Panc1 (cell line): Measurements from ENCODE around the gene DCN. TPM values are rescaled to one million over a fixed set of nuclear protein-coding genes. Genes with fewer than 3 reads are reported as not detected.

Experiments used
- ATAC-seq: fragments of 200-7000 bp; cut with Tn5 transposase; 2 replicates; pipeline ENCODE4 v1.9.1; 2020; ENCODE audit warnings: mild to moderate bottlenecking, moderate library complexity
- BruUV-seq: library from RNA; stranded (reverse); fragments of 400-500 nt; replicated peaks from 2 replicates; lab custom pipeline; 2021; lab: Mats Ljungman, UMichigan
- CTCF ChIA-PET: fragments of 300-600 bp; sonication (Branson Sonifier 250); formaldehyde crosslinking; loops from one replicate; lab custom pipeline; 2022; ENCODE audit warnings: antibody characterized with exemption; lab: Charles Lee
- POLR2A ChIA-PET: fragments of 300-600 bp; sonication (Branson Sonifier 250); formaldehyde crosslinking; loops from one replicate; lab custom pipeline; 2022; ENCODE audit warnings: antibody characterized with exemption; lab: Charles Lee
- DNase-seq: peaks from one replicate; pipeline ENCODE4 v3.0.0-alpha.2; 2010; ENCODE audit warnings: low read depth, low spot score
- H3K27ac ChIP-seq: 2 replicates; pipeline ENCODE4 v1.5.1; 2011; ENCODE audit warnings: mild to moderate bottlenecking, low read length, inconsistent platforms
- H3K27me3 ChIP-seq: fragments of 200-500 bp; sonication (Bioruptor generic); 2 replicates; pipeline ENCODE4 v1.6.0; 2014; ENCODE audit warnings: low read length, inconsistent platforms; ENCODE audit not compliant: control insufficient read depth, insufficient read depth
- H3K36me3 ChIP-seq: fragments of 200-500 bp; sonication (Bioruptor generic); 2 replicates; pipeline ENCODE4 v1.5.1; 2014; ENCODE audit warnings: inconsistent platforms, mild to moderate bottlenecking, low read length, moderate library complexity; ENCODE audit not compliant: control insufficient read depth, insufficient read depth
- H3K4me1 ChIP-seq: 2 replicates; pipeline ENCODE4 v1.5.1; 2011; ENCODE audit warnings: inconsistent platforms, mild to moderate bottlenecking, low read length, moderate library complexity; ENCODE audit not compliant: control insufficient read depth, insufficient read depth
- H3K4me3 ChIP-seq, 2 experiments: 2 replicates each; pipeline ENCODE4 v1.5.1; 2011 to 2012; ENCODE audit warnings: low read depth in 2 of 2, low read length in 2 of 2, mild to moderate bottlenecking in 2 of 2, inconsistent platforms in 1 of 2, moderate library complexity in 1 of 2
- H3K9me3 ChIP-seq: fragments of 200-500 bp; sonication (Bioruptor generic); 2 replicates; pipeline ENCODE4 v1.5.1; 2014; ENCODE audit warnings: low read depth, mild to moderate bottlenecking, inconsistent platforms, low read length, moderate library complexity; ENCODE audit not compliant: control insufficient read depth, insufficient read depth
- POLR2AphosphoS5 ChIP-seq: IDR thresholded peaks from 2 replicates; pipeline ENCODE4 v1.6.1; 2012; ENCODE audit warnings: mild to moderate bottlenecking, low read depth, low read length, moderate library complexity
- SIN3A ChIP-seq: IDR thresholded peaks from 2 replicates; pipeline ENCODE4 v1.6.1; 2012; ENCODE audit warnings: low read depth, mild to moderate bottlenecking, low read length, moderate library complexity, borderline replicate concordance; ENCODE audit not compliant: insufficient read depth
- TCF7L2 ChIP-seq: IDR thresholded peaks from 2 replicates; pipeline ENCODE4 v1.6.1; 2011; ENCODE audit warnings: mild to moderate bottlenecking, low read depth, low read length, inconsistent platforms
- in situ Hi-C: cut with HindIII; loops from 2 replicates; pipeline ENCODE4 v1.10.0; 2016; ENCODE audit warnings: low sequenced_read_pairs, low pct_unique_long_range_greater_than_20kb
- intact Hi-C: fragments of 100-400 bp; cut with micrococcal nuclease; formaldehyde crosslinking; loops from one replicate; pipeline ENCODE4 v1.10.0; 2022; ENCODE audit not compliant: unreplicated experiment
- total RNA-seq: library from RNA; stranded (reverse); gene quantifications from one replicate; pipeline ENCODE4 v1.2.1, GENCODE V29; 2021; ENCODE audit not compliant: unreplicated experiment
- TF ChIP-seq, protein P1 (sequence below), 2 experiments: IDR thresholded peaks; 2 replicates each; pipeline ENCODE4 v1.6.1; 2011 to 2012; ENCODE audit warnings: low read depth in 2 of 2, control low read depth in 1 of 2, low read length in 1 of 2, mild to moderate bottlenecking in 1 of 2, moderate library complexity in 1 of 2; ENCODE audit not compliant: insufficient read depth in 1 of 2
- TF ChIP-seq, protein P2 (sequence below): fragments of 450-650 bp; IDR thresholded peaks from 2 replicates; pipeline ENCODE4 v1.5.1; 2017; ENCODE audit warnings: mild to moderate bottlenecking

DCN gene
- total RNA-seq, 1 experiment from 2014 or later = 1.9 TPM

DNA sequence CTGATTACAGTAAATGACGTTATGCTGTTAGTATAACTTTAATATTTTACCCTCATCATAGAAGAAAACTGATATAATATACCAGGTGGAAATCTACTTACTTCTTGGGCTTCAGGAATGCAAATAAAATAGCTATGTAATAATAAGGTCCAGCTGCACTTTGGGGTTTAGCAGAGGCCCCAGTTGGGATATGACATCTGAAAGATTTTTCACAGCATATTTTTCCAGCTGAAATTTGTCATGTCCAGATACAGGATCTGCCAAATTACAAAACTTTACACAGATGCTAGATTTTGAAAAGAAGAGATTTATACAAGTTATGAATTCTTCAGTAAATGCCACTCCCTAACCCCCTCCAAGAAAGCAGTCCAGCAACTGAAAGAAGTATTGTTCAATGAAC, 29.2 kb upstream of the DCN start:
- ChIA-PET CTCF (interaction anchor here (0.7 kb wide), 1 partner anchor 36 kb away, joined by 3 read pairs; no protein-coding TSS in a partner anchor), POLR2A (no interaction called here)
- ATAC-seq (no peak), DNase-seq (no peak)
- Histone ChIP-seq H3K4me3 (no peak overlapping the region), H3K36me3 (no peaks in the 10 kb centered on the region), H3K27ac (no peak overlapping the region), H3K27me3 (no peaks in the 10 kb centered on the region), H3K9me3 (no peaks in the 10 kb centered on the region), H3K4me1 (no peaks in the 10 kb centered on the region)
- TF ChIP-seq, protein P1, sequence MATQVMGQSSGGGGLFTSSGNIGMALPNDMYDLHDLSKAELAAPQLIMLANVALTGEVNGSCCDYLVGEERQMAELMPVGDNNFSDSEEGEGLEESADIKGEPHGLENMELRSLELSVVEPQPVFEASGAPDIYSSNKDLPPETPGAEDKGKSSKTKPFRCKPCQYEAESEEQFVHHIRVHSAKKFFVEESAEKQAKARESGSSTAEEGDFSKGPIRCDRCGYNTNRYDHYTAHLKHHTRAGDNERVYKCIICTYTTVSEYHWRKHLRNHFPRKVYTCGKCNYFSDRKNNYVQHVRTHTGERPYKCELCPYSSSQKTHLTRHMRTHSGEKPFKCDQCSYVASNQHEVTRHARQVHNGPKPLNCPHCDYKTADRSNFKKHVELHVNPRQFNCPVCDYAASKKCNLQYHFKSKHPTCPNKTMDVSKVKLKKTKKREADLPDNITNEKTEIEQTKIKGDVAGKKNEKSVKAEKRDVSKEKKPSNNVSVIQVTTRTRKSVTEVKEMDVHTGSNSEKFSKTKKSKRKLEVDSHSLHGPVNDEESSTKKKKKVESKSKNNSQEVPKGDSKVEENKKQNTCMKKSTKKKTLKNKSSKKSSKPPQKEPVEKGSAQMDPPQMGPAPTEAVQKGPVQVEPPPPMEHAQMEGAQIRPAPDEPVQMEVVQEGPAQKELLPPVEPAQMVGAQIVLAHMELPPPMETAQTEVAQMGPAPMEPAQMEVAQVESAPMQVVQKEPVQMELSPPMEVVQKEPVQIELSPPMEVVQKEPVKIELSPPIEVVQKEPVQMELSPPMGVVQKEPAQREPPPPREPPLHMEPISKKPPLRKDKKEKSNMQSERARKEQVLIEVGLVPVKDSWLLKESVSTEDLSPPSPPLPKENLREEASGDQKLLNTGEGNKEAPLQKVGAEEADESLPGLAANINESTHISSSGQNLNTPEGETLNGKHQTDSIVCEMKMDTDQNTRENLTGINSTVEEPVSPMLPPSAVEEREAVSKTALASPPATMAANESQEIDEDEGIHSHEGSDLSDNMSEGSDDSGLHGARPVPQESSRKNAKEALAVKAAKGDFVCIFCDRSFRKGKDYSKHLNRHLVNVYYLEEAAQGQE (IDR thresholded peaks at IDR 0.05; ENCODE audit: insufficient read depth in 1 of 2, low read depth in 2 of 2, low read length in 1 of 2) = no peak
- TF ChIP-seq, protein P2, sequence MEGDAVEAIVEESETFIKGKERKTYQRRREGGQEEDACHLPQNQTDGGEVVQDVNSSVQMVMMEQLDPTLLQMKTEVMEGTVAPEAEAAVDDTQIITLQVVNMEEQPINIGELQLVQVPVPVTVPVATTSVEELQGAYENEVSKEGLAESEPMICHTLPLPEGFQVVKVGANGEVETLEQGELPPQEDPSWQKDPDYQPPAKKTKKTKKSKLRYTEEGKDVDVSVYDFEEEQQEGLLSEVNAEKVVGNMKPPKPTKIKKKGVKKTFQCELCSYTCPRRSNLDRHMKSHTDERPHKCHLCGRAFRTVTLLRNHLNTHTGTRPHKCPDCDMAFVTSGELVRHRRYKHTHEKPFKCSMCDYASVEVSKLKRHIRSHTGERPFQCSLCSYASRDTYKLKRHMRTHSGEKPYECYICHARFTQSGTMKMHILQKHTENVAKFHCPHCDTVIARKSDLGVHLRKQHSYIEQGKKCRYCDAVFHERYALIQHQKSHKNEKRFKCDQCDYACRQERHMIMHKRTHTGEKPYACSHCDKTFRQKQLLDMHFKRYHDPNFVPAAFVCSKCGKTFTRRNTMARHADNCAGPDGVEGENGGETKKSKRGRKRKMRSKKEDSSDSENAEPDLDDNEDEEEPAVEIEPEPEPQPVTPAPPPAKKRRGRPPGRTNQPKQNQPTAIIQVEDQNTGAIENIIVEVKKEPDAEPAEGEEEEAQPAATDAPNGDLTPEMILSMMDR = no peak
- TF ChIP-seq POLR2AphosphoS5 (no peak), SIN3A (no peak), TCF7L2 (no peak)
- in situ Hi-C loops = no loop called here
- intact Hi-C loops = no loop called here
- no TSS peak for BruUV-seq

DNA sequence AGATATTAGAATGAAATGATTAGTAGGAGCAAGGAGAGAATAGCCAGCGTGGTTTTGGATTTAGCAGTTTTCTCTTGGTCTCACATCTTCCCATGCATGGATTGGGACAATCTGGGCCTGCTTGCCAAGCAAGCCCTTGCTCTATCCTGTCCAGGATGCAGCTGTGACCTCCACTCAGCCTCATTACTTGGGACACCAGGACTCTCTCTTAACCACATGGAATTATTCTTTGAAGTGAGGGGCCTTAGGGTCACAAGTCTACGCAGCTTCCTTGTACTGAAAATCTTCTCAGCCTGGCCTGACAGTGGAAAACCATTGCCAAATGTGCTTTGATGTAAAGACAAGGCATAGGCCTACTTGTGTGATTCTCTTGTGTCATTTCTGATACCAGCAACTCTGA, 28.0 kb upstream of the DCN start:
- no TSS peak for BruUV-seq
- POLR2A ChIA-PET = no interaction called here
- ATAC-seq (no peak), DNase-seq (no peak)
- in situ Hi-C loops = no loop called here
- CTCF ChIA-PET = no interaction called here
- H3K27me3 ChIP-seq = no peaks in the 10 kb centered on the region
- no peaks in the 10 kb centered on the region for H3K36me3 ChIP-seq
- intact Hi-C loops = no loop called here
- H3K4me1 ChIP-seq = no peaks in the 10 kb centered on the region
- TF ChIP-seq SIN3A (no peak), TCF7L2 (no peak), POLR2AphosphoS5 (no peak)
- TF ChIP-seq, protein P2 = no peak
- TF ChIP-seq, protein P1 (IDR thresholded peaks at IDR 0.05; ENCODE audit: insufficient read depth in 1 of 2, low read depth in 2 of 2, low read length in 1 of 2) = no peak
- H3K27ac ChIP-seq = no peak overlapping the region
- no peak overlapping the region for H3K4me3 ChIP-seq
- no peaks in the 10 kb centered on the region for H3K9me3 ChIP-seq
